Cardiac ventricle fibroblast (primary cell): ENCODE data around the gene DDX17. TPM values are rescaled to one million over a fixed set of nuclear protein-coding genes. Genes with fewer than 3 reads are reported as not detected.

Experiments used
- total RNA-seq: library from RNA; depleted of rRNA; stranded (reverse); fragments of >200 nt; gene quantifications from 2 replicates; pipeline ENCODE4 v1.2.3, GENCODE V29; 2015

Gene DDX17
- total RNA-seq: 200 and 208 TPM in 2 replicates

DNA sequence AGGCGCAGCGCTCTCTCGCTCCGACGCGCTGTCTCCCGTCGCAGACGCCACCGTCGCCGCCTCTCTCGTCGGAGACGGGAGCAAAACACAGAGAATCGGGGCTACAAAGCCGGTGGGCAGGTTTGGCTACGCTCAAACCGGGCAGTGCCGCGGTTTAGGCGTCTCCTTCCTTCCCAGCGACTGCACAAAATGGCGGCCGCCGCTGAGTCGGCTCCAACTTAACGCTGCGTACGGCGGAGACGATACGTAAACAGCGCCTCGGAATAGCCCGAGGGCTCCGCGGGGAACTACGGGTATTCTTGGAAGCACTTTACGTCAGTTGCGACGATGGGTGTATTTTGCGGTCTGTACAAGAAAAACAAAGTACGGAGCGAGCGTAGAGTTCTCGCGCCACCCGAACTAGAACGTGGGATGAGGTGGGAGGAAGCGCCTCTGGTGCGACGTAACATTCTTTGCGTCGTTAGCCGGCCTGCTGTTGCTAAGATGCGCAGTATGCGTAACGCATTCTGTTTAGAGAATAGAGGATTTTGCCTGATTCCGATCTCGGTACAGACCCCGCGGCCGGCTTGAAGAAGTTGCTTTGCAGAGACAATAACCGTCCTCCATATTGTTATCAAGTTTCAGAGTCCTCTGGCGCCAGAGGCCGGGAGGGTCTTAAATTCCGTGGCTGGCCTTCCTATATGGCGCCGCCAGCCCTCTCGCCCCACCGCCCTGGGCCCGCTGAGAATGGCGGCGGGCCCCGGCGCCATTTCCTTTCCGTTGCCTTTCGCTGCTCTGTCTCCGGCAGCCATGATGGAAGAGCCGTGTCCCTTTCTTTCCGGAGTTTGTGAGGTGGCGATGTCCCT is at the start of gene DDX17:
Gene DDX17 (minus strand): TSS at position 194 of the 845 bp plus-strand sequence.

DNA sequence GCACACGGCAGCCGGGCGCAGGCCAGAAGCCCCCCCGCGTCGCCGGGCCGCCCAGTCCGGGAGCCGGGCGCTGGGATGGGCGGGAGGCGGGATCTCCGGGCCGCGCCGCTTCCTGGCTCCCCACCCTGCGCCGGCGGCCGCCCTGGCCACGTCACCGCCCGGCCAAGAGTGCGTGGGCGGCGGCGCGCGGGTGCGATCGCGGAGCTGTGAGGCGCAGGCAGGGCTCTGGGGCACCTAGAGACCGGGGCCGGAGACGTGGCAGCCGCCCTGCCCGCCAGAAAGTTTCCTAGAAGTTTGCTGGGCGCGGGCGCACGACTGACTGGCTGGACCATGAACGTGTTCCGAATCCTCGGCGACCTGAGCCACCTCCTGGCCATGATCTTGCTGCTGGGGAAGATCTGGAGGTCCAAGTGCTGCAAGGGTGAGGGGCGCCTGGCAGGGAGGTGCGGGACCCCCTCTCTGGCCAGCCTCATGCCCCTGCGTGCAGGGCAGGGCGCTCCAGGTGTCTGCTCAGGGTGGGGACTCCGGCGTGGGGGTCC is 38.1 kb downstream of the DDX17 start, which contains the start of gene KDELR3:
Gene KDELR3 (plus strand): TSS at position 193 of the 539 bp plus-strand sequence. CDS start 138 bp downstream, at position 331.

DNA sequence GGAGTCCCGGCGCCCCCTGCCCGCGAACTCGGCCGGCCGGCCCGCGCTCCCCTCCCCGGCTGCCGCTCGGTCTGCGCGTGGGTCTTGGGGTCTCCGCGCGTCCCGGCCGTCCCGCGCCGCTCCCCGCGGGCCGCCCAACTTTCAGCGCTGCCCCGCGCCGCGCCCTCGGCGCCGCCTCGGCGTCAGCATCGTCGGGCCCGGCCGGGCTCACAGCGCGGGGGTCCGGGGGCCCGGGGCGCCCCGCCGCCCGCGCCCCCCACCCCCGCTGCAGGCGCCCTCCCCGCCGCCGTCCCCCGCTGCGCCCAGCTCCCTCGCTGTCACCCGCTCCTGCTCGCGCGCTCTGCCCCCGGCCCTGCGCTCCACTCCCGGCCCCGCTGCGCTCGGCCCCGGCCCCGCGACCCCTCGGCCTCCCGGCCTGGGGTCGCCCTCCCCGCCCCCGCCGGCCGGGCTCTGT is 51.0 kb downstream of the DDX17 start, which contains the start of gene KCNJ4:
Gene KCNJ4 (minus strand): TSS at position 124 of the 454 bp plus-strand sequence. CDS start 27,067 bp downstream, outside the sequence.

Other genes with a start within 250 kb of the DDX17 start
- gene TMEM184B, start 233.3 kb downstream of the DDX17 start, total RNA-seq: 41.1 and 57.6 TPM in 2 replicates
- 38.1 and 47.5 TPM in 2 replicates for gene CSNK1E, start 188.9 kb downstream of the DDX17 start, total RNA-seq
- not detected in 2 replicates for gene KCNJ4, start 51.1 kb downstream of the DDX17 start, total RNA-seq
- gene KDELR3, start 38.2 kb downstream of the DDX17 start, total RNA-seq: 92.5 and 107 TPM in 2 replicates
- gene DMC1, start 63.9 kb upstream of the DDX17 start, total RNA-seq: 0.06 and 0.10 TPM in 2 replicates
- 0.15 and 0.37 TPM in 2 replicates for gene FAM227A, start 150.1 kb upstream of the DDX17 start, total RNA-seq
- 24.0 and 33.6 TPM in 2 replicates for gene CBY1, start 150.3 kb upstream of the DDX17 start, total RNA-seq
- 30.9 and 39.4 TPM in 2 replicates for gene TOMM22, start 175.6 kb upstream of the DDX17 start, total RNA-seq
- gene JOSD1, start 194.6 kb upstream of the DDX17 start, total RNA-seq: 43.0 and 64.1 TPM in 2 replicates
- 18.9 and 25.2 TPM in 2 replicates for gene GTPBP1, start 199.6 kb upstream of the DDX17 start, total RNA-seq
- gene SUN2, start 249.7 kb upstream of the DDX17 start, total RNA-seq: 86.7 and 101 TPM in 2 replicates